ENCODE results near the gene ZNF473.

DNA sequence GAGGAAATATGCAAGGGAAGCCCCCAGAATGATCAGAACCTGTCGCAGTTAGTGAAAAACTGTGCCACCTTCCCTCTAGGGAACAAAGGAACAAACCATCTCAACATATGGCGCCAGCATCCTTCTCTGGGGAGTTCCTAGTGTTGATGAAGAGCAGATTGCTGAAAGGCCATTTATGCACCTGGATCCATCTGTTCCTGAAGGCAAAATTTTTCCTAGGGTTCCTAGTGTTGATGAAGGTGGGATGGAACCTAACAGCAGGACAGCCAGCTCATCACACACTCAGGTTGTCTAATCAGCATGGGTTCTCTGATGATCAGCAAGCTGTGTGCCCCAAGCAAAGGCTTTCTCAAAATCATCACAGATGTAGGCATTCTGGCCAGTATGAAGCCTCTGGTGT lies 32.6 kb downstream of the ZNF473 start:
- no peak for TF ChIP-seq YY1 (IDR thresholded peaks at IDR 0.05; ENCODE audit: insufficient read depth, insufficient read length)
- no peak for TF ChIP-seq ZNF274 (IDR thresholded peaks at IDR 0.05; ENCODE audit: low read depth, low read length)

Measured in NT2/D1 (cell line).